Erythroblast (primary cell): ENCODE results near the gene MSL2.

Source experiments
- GATA1 ChIP-seq: IDR thresholded peaks from 2 replicates; pipeline ENCODE4 v1.6.1; 2011; ENCODE audit warnings: low read depth, mild to moderate bottlenecking, control low read depth, low read length, moderate library complexity
- POLR2A ChIP-seq: IDR thresholded peaks from 2 replicates; pipeline ENCODE4 v1.6.1; 2011; ENCODE audit warnings: mild to moderate bottlenecking, low read length

DNA sequence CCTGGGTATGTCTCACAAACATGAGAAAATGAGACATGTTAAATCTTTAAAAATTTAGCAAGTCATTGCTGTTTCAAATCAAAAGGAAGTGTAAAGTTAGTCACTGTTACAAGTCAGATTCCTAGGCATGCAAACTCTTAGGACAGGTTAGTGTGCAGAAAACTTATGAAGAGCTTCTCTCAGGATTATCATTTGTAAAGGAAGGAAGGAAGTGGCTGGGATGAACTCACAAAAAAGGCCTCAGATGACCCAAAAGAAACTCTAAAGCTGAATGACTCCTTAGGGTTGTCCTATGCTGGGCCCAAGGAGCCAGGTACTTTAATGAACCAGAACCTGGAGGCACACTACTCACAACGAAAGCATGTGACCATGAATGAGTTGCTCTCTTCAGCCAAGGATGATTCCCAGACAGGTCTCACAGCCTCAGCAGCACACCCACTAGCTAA is 25.0 kb downstream of the MSL2 start:
- TF ChIP-seq POLR2A (no peak), GATA1 (no peak)
